Neural cell (in vitro differentiated cells): ENCODE measurements around the gene POLR2H.

ENCODE experiments used
- POLR2AphosphoS5 ChIP-seq: IDR thresholded peaks from 2 replicates; pipeline ENCODE4 v1.6.1; 2012
- RAD21 ChIP-seq: fragments of 450-650 bp; conservative IDR thresholded peaks from 2 replicates; pipeline ENCODE4 v1.6.1; 2014; ENCODE audit warnings: antibody characterized with exemption, mild to moderate bottlenecking, moderate library complexity
- TAF1 ChIP-seq: IDR thresholded peaks from 2 replicates; pipeline ENCODE4 v1.6.1; 2012; ENCODE audit warnings: low read depth

GRCh38 chr3:184360070-184360928 is 1.2 kb upstream of the POLR2H start:
- TF ChIP-seq TAF1 = no peak
- TF ChIP-seq POLR2AphosphoS5 = no peak
- TF ChIP-seq RAD21 = no peak
